IPS-18c (cell line): ENCODE measurements around the gene ANXA2R.
A peak's percentile ranks its signal among the peaks of the same experiment; 100 is the strongest.

Experiments used
- H3K4me3 ChIP-seq: 2 replicates; pipeline ENCODE4 v1.7.0; 2013; ENCODE audit warnings: low read depth, mild to moderate bottlenecking, low read length, moderate library complexity; ENCODE audit not compliant: insufficient read depth
- H3K9me3 ChIP-seq: one replicate; pipeline ENCODE4 v1.6.1; 2013; ENCODE audit warnings: mild to moderate bottlenecking, low read length, moderate library complexity; ENCODE audit not compliant: control insufficient read depth, insufficient read depth

ANXA2R gene

GRCh38 chr5:42992088-42992879, 47.8 kb downstream of the ANXA2R start:
- Histone ChIP-seq H3K4me3 (peak overlapping the region; percentile 39), H3K9me3 (peaks cover 5% of the 10 kb centered on the region)

- Histone ChIP-seq H3K9me3 (peaks cover 5% of the 10 kb centered on the region), H3K4me3 (peak overlapping the region; percentile 39)
Measured at GRCh38 chr5:42991404-42992087, 48.6 kb downstream of the ANXA2R start.

- H3K9me3 ChIP-seq: peaks cover 5% of the 10 kb centered on the region
- no peak overlapping the region for H3K4me3 ChIP-seq
Measured at GRCh38 chr5:42990892-42991291, 49.2 kb downstream of the ANXA2R start.
